NCI-H187 treated with DMSO at 0.1 percent for 48 hours (cell line): ENCODE results near the gene C3orf52.
"Not testable (repeated sequence)": the region's sequence is repeated elsewhere in the genome, so short reads cannot be mapped to it uniquely, and the experiment has no call there.

Experiments
- DNase-seq: peaks from one replicate; lab custom pipeline; 2025; lab: John Stamatoyannopoulos, UW

The C3orf52 gene

GRCh38 chr3:112086076-112086854, at the start of gene C3orf52:
TSS of gene C3orf52 (plus strand) at chr3:112086389. CDS start at chr3:112086408, 19 bp downstream.
- no peak for DNase-seq

GRCh38 chr3:112037194-112037593, 49.0 kb upstream of the C3orf52 start:
- DNase-seq: not testable (repeated sequence)

GRCh38 chr3:112038863-112039262, 47.3 kb upstream of the C3orf52 start:
- no peak for DNase-seq

GRCh38 chr3:112041321-112041720, 44.9 kb upstream of the C3orf52 start:
- DNase-seq: no peak

- DNase-seq: peak; percentile 93
Observed at GRCh38 chr3:112042842-112043280, 43.3 kb upstream of the C3orf52 start.

GRCh38 chr3:112043621-112044201, 42.5 kb upstream of the C3orf52 start:
- DNase-seq: peak; percentile 88

- no peak for DNase-seq
Observed at GRCh38 chr3:112046599-112046998, 39.6 kb upstream of the C3orf52 start.

GRCh38 chr3:112047264-112047663, 38.9 kb upstream of the C3orf52 start:
- no peak for DNase-seq

- no peak for DNase-seq
Observed at GRCh38 chr3:112048911-112049310, 37.3 kb upstream of the C3orf52 start.

- no peak for DNase-seq
Observed at GRCh38 chr3:112053229-112053628, 33.0 kb upstream of the C3orf52 start.

- no peak for DNase-seq
Observed at GRCh38 chr3:112056451-112056929, 29.7 kb upstream of the C3orf52 start.

- DNase-seq: no peak
Observed at GRCh38 chr3:112059497-112059896, 26.7 kb upstream of the C3orf52 start.

GRCh38 chr3:112061152-112061551, 25.0 kb upstream of the C3orf52 start:
- no peak for DNase-seq

GRCh38 chr3:112072387-112073060, 13.7 kb upstream of the C3orf52 start:
- not testable (repeated sequence) for DNase-seq

GRCh38 chr3:112074006-112074405, 12.2 kb upstream of the C3orf52 start:
- DNase-seq: no peak

- peak; percentile 63 for DNase-seq
Observed at GRCh38 chr3:112074616-112075497, 11.3 kb upstream of the C3orf52 start.

- DNase-seq: no peak
Observed at GRCh38 chr3:112078125-112079083, 7.8 kb upstream of the C3orf52 start.

GRCh38 chr3:112083239-112083638, 3.0 kb upstream of the C3orf52 start:
- no peak for DNase-seq

- DNase-seq: no peak
Observed at GRCh38 chr3:112084980-112085705, 1.0 kb upstream of the C3orf52 start.

GRCh38 chr3:112085735-112086075, 484 bp upstream of the C3orf52 start:
- DNase-seq: no peak
